Left lung (tissue), 10 donors: ENCODE measurements around the gene NDC1. TPM values are rescaled to one million over a fixed set of nuclear protein-coding genes. Genes with fewer than 3 reads are reported as not detected.

Source experiments
- ATAC-seq: fragments of 200-7000 bp; cut with Tn5 transposase; one replicate; pipeline ENCODE4 v1.9.1; 2020; ENCODE audit warnings: moderate library complexity
- DNase-seq, 4 donors: peaks; one replicate each; pipeline ENCODE4 v3.0.0-alpha.2; 2013 to 2020
- H3K27ac ChIP-seq, 2 donors: fragments of 200-600 bp; sonication (generic) in 1 of 2; one replicate each; pipeline versions ENCODE4 v1.5.0 to v1.8.0; 2020 to 2021
- H3K27me3 ChIP-seq, 2 donors: fragments of 200-600 bp; sonication (generic) in 1 of 2; one replicate each; pipeline versions ENCODE4 v1.5.0 to v1.8.0; 2020 to 2021
- H3K36me3 ChIP-seq, 2 donors: fragments of 200-600 bp; sonication (generic) in 1 of 2; one replicate each; pipeline versions ENCODE4 v1.5.0 to v1.8.0; 2020 to 2021
- H3K4me1 ChIP-seq, 2 donors: fragments of 200-600 bp; one replicate each; pipeline ENCODE4 v1.8.0; 2021
- H3K4me3 ChIP-seq, 2 donors: fragments of 200-600 bp; sonication (generic) in 1 of 2; one replicate each; pipeline versions ENCODE4 v1.5.0 to v1.8.0; 2020 to 2021; ENCODE audit warnings: mild to moderate bottlenecking in 1 of 2
- H3K9me3 ChIP-seq, 2 donors: fragments of 200-600 bp; sonication (generic) in 1 of 2; one replicate each; pipeline versions ENCODE4 v1.5.0 to v1.8.0; 2020 to 2021
- intact Hi-C, 2 donors: fragments of 100-400 bp; cut with DNase I; formaldehyde crosslinking; loops; one replicate each; pipeline versions ENCODE4 v1.11.2 to v1.14.2; 2022
- polyA plus RNA-seq, 6 donors: library from polyadenylated mRNA; unstranded; fragments of 120-200 nt; gene quantifications; one replicate each; pipeline ENCODE4 v1.2.1, GENCODE V29; 2013; ENCODE audit not compliant: insufficient read length in 6 of 6
- total RNA-seq, 2 donors: library from RNA; stranded (reverse); fragmentation: NEBNext Ultra II Directional; extraction: Animal tissue kit (Norgen Biotek cat#: 25700); gene quantifications; one replicate each; pipeline ENCODE4 v1.2.1, GENCODE V29; 2021
- TF ChIP-seq, protein P1 (sequence below), 2 donors: fragments of 200-600 bp; sonication (generic) in 1 of 2; IDR thresholded peaks; one replicate each; pipeline versions ENCODE4 v1.5.0 to v1.8.0; 2021; ENCODE audit warnings: antibody characterized with exemption in 2 of 2
- donor health status: DM: no; HTN: yes; CAD: no.
- donor health status: DM: no; HTN: no; CAD: no.

The NDC1 gene
- total and polyA plus RNA-seq, 8 donors: 9.1 to 27.4 (median 20.6) TPM

GRCh38 chr1:53860967-53861411, 22.9 kb upstream of the NDC1 start:
- Histone ChIP-seq H3K4me3 (no peak overlapping the region), H3K27ac (no peak overlapping the region), H3K9me3 (no peaks in the 10 kb centered on the region), H3K36me3 (peaks cover 0 to 77% of the 10 kb centered on the region in 2 donors), H3K27me3 (no peaks in the 10 kb centered on the region), H3K4me1 (no peaks in the 10 kb centered on the region)
- peak; percentile 83 for ATAC-seq
- intact Hi-C loops: no loop called here
- DNase-seq: peak in 2 of 4 donors; percentile 11 to 57
- TF ChIP-seq, protein P1, sequence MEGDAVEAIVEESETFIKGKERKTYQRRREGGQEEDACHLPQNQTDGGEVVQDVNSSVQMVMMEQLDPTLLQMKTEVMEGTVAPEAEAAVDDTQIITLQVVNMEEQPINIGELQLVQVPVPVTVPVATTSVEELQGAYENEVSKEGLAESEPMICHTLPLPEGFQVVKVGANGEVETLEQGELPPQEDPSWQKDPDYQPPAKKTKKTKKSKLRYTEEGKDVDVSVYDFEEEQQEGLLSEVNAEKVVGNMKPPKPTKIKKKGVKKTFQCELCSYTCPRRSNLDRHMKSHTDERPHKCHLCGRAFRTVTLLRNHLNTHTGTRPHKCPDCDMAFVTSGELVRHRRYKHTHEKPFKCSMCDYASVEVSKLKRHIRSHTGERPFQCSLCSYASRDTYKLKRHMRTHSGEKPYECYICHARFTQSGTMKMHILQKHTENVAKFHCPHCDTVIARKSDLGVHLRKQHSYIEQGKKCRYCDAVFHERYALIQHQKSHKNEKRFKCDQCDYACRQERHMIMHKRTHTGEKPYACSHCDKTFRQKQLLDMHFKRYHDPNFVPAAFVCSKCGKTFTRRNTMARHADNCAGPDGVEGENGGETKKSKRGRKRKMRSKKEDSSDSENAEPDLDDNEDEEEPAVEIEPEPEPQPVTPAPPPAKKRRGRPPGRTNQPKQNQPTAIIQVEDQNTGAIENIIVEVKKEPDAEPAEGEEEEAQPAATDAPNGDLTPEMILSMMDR (IDR thresholded peaks at IDR 0.05): peak; percentile 62 to 70

DNA sequence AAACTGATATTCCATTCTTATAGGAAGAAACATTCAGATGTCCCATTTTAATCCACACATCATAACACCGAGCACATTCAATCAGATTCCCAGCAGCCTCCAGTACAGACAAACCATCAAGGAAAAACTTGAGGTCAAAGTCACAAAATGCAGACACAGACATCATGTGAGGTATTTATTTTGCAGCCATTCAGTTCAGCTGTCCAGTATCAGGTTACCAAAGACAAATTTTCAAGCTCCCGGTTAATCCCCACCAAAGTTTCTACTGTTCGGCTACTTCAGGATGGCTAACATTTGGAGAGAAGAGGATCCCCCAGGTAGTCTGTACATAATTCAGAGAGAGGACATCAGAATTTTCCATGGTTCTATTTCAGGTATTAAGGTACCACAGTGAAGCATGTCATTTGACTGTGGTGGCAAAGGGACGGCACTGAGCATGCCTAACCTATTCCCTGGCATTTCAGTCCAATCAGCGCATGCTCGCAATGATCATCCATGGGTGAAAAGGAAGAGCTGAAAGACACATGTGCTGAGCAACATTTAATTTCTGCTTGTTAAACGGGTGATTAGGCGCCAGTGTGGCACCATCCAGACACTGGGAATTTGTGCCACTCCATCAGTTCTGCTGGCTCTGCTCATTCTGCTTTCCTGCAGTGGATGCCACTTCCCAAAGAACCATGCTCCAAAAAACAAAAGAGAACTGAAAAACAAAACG, 13.6 kb upstream of the NDC1 start:
- Histone ChIP-seq H3K36me3 (peaks cover 0 to 62% of the 10 kb centered on the region in 2 donors), H3K27me3 (no peaks in the 10 kb centered on the region), H3K4me3 (no peak overlapping the region), H3K27ac (no peak overlapping the region), H3K4me1 (no peaks in the 10 kb centered on the region), H3K9me3 (no peaks in the 10 kb centered on the region)
- TF ChIP-seq, protein P1 (IDR thresholded peaks at IDR 0.05): no peak
- ATAC-seq (no peak), DNase-seq (no peak)
- intact Hi-C loops: no loop called here

DNA sequence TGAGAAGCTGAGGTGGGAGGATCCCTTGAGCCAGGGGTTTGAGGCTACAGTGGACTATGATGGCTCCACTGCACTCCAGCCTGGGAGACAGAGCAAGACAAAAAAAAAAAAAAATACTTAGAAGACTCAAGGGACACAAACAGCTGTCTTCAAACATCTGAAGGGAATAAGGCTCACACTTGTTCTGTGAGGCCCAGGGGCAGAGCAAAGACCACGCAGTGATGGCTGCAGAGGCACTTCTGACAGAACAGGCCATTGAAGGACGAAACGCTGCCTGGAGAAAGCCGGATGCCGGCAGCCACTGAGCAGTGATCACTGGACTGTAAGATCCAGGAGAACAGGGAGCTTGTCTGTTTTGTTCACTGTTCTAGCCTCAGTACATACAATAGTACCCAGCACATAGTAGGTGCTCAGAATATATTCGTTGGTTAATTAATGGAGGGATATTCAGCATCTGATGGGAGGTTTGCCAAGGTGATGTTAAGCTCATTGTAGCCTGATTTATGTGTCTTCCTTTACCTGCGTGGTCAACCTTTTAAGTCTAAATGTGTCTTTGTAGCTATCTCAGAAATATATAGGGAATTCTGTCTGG, 12.1 kb upstream of the NDC1 start:
- H3K27ac ChIP-seq: no peak overlapping the region
- intact Hi-C loops: no loop called here
- TF ChIP-seq, protein P1 (IDR thresholded peaks at IDR 0.05): no peak
- H3K36me3 ChIP-seq: peaks cover 0 to 47% of the 10 kb centered on the region in 2 donors
- DNase-seq (no peak), ATAC-seq (no peak)
- no peaks in the 10 kb centered on the region for H3K9me3 ChIP-seq
- H3K4me3 ChIP-seq: no peak overlapping the region
- no peaks in the 10 kb centered on the region for H3K27me3 ChIP-seq
- no peaks in the 10 kb centered on the region for H3K4me1 ChIP-seq

GRCh38 chr1:53847980-53848379, 9.9 kb upstream of the NDC1 start:
- Histone ChIP-seq H3K4me3 (no peak overlapping the region), H3K4me1 (no peaks in the 10 kb centered on the region), H3K27ac (no peak overlapping the region), H3K9me3 (no peaks in the 10 kb centered on the region), H3K27me3 (no peaks in the 10 kb centered on the region), H3K36me3 (peaks cover 0 to 25% of the 10 kb centered on the region in 2 donors)
- TF ChIP-seq, protein P1 (IDR thresholded peaks at IDR 0.05): no peak
- ATAC-seq (no peak), DNase-seq (no peak)
- intact Hi-C loops: no loop called here

GRCh38 chr1:53842347-53842746, 4.3 kb upstream of the NDC1 start:
- no peak for DNase-seq
- H3K4me1 ChIP-seq: peaks cover 0 to 6% of the 10 kb centered on the region in 2 donors
- H3K27me3 ChIP-seq: no peaks in the 10 kb centered on the region
- H3K27ac ChIP-seq: no peak overlapping the region
- H3K36me3 ChIP-seq: no peaks in the 10 kb centered on the region
- peaks cover 0 to 13% of the 10 kb centered on the region in 2 donors for H3K9me3 ChIP-seq
- no peak overlapping the region for H3K4me3 ChIP-seq
- TF ChIP-seq, protein P1 (IDR thresholded peaks at IDR 0.05): no peak
- intact Hi-C loops: no loop called here
- no peak for ATAC-seq
